BJ (cell line): ENCODE results near the gene XBP1. TPM values are rescaled to one million over a fixed set of nuclear protein-coding genes. Genes with fewer than 3 reads are reported as not detected.

Source experiments
- CTCF ChIA-PET: fragments of 350-600 bp; formaldehyde crosslinking; extraction: SDS; loops from one replicate; lab custom pipeline; 2021; ENCODE audit warnings: antibody characterized with exemption, inconsistent platforms; lab: Yijun Ruan, JAX
- POLR2A ChIA-PET: fragments of 300-600 bp; sonication (Branson Sonifier 250); formaldehyde crosslinking; extraction: SDS; loops from one replicate; lab custom pipeline; 2021; ENCODE audit warnings: antibody characterized with exemption; lab: Charles Lee
- DNase-seq: peaks from one replicate; pipeline ENCODE4 v3.0.0-alpha.2; 2011; ENCODE audit warnings: low read depth
- H3K27me3 ChIP-seq: 2 replicates; pipeline ENCODE4 v1.6.0; 2011; ENCODE audit warnings: low read length; ENCODE audit not compliant: control insufficient read depth, insufficient read depth
- H3K36me3 ChIP-seq: 2 replicates; pipeline ENCODE4 v1.5.1; 2011; ENCODE audit warnings: low read length; ENCODE audit not compliant: control insufficient read depth, insufficient read depth
- H3K4me3 ChIP-seq: 2 replicates; pipeline ENCODE4 v1.5.1; 2011; ENCODE audit warnings: low read depth, mild to moderate bottlenecking, control low read depth, low read length
- polyA plus RNA-seq: library from polyadenylated mRNA; depleted of rRNA; stranded (reverse); fragments of >200 nt; gene quantifications from 2 replicates; pipeline ENCODE4 v1.2.3, GENCODE V29; 2011
- TF ChIP-seq, protein P1 (sequence below): IDR thresholded peaks from 2 replicates; pipeline ENCODE4 v1.5.1; 2011; ENCODE audit warnings: low read depth, mild to moderate bottlenecking, control low read depth, inconsistent platforms, low read length, moderate library complexity; ENCODE audit not compliant: insufficient read depth

Gene XBP1
- polyA plus RNA-seq, 1 experiment = 223 TPM

- DNase-seq = no peak
- no peaks in the 10 kb centered on the region for H3K27me3 ChIP-seq
- TF ChIP-seq, protein P1, sequence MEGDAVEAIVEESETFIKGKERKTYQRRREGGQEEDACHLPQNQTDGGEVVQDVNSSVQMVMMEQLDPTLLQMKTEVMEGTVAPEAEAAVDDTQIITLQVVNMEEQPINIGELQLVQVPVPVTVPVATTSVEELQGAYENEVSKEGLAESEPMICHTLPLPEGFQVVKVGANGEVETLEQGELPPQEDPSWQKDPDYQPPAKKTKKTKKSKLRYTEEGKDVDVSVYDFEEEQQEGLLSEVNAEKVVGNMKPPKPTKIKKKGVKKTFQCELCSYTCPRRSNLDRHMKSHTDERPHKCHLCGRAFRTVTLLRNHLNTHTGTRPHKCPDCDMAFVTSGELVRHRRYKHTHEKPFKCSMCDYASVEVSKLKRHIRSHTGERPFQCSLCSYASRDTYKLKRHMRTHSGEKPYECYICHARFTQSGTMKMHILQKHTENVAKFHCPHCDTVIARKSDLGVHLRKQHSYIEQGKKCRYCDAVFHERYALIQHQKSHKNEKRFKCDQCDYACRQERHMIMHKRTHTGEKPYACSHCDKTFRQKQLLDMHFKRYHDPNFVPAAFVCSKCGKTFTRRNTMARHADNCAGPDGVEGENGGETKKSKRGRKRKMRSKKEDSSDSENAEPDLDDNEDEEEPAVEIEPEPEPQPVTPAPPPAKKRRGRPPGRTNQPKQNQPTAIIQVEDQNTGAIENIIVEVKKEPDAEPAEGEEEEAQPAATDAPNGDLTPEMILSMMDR = no peak
- POLR2A ChIA-PET = no interaction called here
- CTCF ChIA-PET = interaction anchor here (1.1 kb wide), 1 partner anchor 195 kb away, joined by 3 read pairs; no protein-coding TSS in a partner anchor
- H3K4me3 ChIP-seq = no peak overlapping the region
- peaks cover 19% of the 10 kb centered on the region for H3K36me3 ChIP-seq
Observed at GRCh38 chr22:28795932-28796856, 4.2 kb downstream of the XBP1 start.

- POLR2A ChIA-PET = no interaction called here
- DNase-seq = no peak
- H3K4me3 ChIP-seq = no peak overlapping the region
- TF ChIP-seq, protein P1 = no peak
- no peaks in the 10 kb centered on the region for H3K27me3 ChIP-seq
- H3K36me3 ChIP-seq = peaks cover 19% of the 10 kb centered on the region
- CTCF ChIA-PET = interaction anchor here (1.1 to 1.5 kb wide), 4 partner anchors 11 to 194 kb away, joined by 3 to 7 read pairs (median 3); no protein-coding TSS in a partner anchor
Observed at GRCh38 chr22:28795071-28795693, 5.2 kb downstream of the XBP1 start.

- Histone ChIP-seq H3K36me3 (peaks cover 19% of the 10 kb centered on the region), H3K27me3 (no peaks in the 10 kb centered on the region), H3K4me3 (no peak overlapping the region)
- TF ChIP-seq, protein P1 = no peak
- no peak for DNase-seq
- CTCF ChIA-PET = interaction anchor here (1.2 to 1.5 kb wide), 3 partner anchors 10 to 14 kb away, joined by 3 to 7 read pairs (median 3); no protein-coding TSS in a partner anchor
- POLR2A ChIA-PET = interaction anchor here (0.6 kb wide), 1 partner anchor 117 kb away, joined by 9 read pairs; no protein-coding TSS in a partner anchor
Observed at GRCh38 chr22:28793976-28794584, 6.3 kb downstream of the XBP1 start.

- DNase-seq = no peak
- TF ChIP-seq, protein P1 = no peak
- Histone ChIP-seq H3K27me3 (no peaks in the 10 kb centered on the region), H3K36me3 (peaks cover 20% of the 10 kb centered on the region), H3K4me3 (no peak overlapping the region)
- CTCF ChIA-PET = no interaction called here
- POLR2A ChIA-PET = no interaction called here
Observed at GRCh38 chr22:28792491-28793383, 7.6 kb downstream of the XBP1 start.
